K562 (cell line): Measurements from ENCODE around the gene AGAP3. TPM values are rescaled to one million over a fixed set of nuclear protein-coding genes. Genes with fewer than 3 reads are reported as not detected.

Experiments used
- CREB1 ChIP-seq, 2 experiments: sonication (generic) in 1 of 2; formaldehyde crosslinking in 1 of 2; IDR thresholded peaks; 2 replicates each; pipeline versions ENCODE4 v1.6.1 to v1.8.0; 2012 to 2022; ENCODE audit warnings: inconsistent platforms in 1 of 2, mild to moderate bottlenecking in 1 of 2, missing genetic modification reagents in 1 of 2, moderate library complexity in 1 of 2
- EWSR1 ChIP-seq: fragments of 450-650 bp; IDR thresholded peaks from 2 replicates; pipeline ENCODE4 v1.6.1; 2018; ENCODE audit warnings: borderline replicate concordance, mild to moderate bottlenecking, low read depth, moderate library complexity; ENCODE audit not compliant: partially characterized antibody
- GATA2 ChIP-seq: sonication (generic); formaldehyde crosslinking; IDR thresholded peaks from 2 replicates; pipeline ENCODE4 v1.4.0; 2020; ENCODE audit warnings: mild to moderate bottlenecking, missing genetic modification reagents
- KDM4B ChIP-seq, 2 experiments: fragments of 450-650 bp in 1 of 2; sonication (generic) in 1 of 2; IDR thresholded peaks; 2 replicates each; pipeline ENCODE4 v1.6.1; 2016 to 2017; ENCODE audit warnings: borderline replicate concordance in 2 of 2, antibody characterized with exemption in 1 of 2, low read depth in 1 of 2, mild to moderate bottlenecking in 1 of 2
- NR2C2 ChIP-seq, 2 experiments: fragments of 200-800 bp in 1 of 2; sonication (Bioruptor generic) in 1 of 2; sonication (generic) in 1 of 2; formaldehyde crosslinking in 1 of 2; IDR thresholded peaks; 2 replicates each; pipeline versions ENCODE4 v1.6.1 to v1.8.0; 2016 to 2022; ENCODE audit warnings: mild to moderate bottlenecking in 1 of 2, missing compliant biosample characterization in 1 of 2, missing genetic modification characterization in 1 of 2, missing genetic modification reagents in 1 of 2
- PCBP1 ChIP-seq: fragments of 200-400 bp; formaldehyde crosslinking; IDR thresholded peaks from 2 replicates; pipeline ENCODE4 v1.6.1; 2018; ENCODE audit warnings: mild to moderate bottlenecking, low read depth, low read length; ENCODE audit not compliant: poor library complexity, severe bottlenecking
- SIRT6 ChIP-seq: IDR thresholded peaks from one replicate; pipeline ENCODE4 v1.6.1; 2012; ENCODE audit warnings: low read depth, mild to moderate bottlenecking, control low read depth, inconsistent platforms, low read length, moderate library complexity
- TBL1XR1 ChIP-seq, 2 experiments: IDR thresholded peaks; 2 replicates each; pipeline ENCODE4 v1.6.1; 2012; ENCODE audit warnings: improper control_type of control experiment in 2 of 2, low read length in 2 of 2, mild to moderate bottlenecking in 1 of 2
- UBTF ChIP-seq, 2 experiments: IDR thresholded peaks; 2 replicates each; pipeline ENCODE4 v1.6.1; 2012; ENCODE audit warnings: improper control_type of control experiment in 2 of 2, low read depth in 2 of 2, low read length in 2 of 2, borderline replicate concordance in 1 of 2
- ZBTB2 ChIP-seq: fragments of 450-650 bp; IDR thresholded peaks from 2 replicates; pipeline ENCODE4 v1.6.1; 2016; ENCODE audit warnings: antibody characterized with exemption
- ZBTB40 ChIP-seq, 2 experiments: fragments of 450-650 bp in 1 of 2; sonication (generic) in 1 of 2; formaldehyde crosslinking in 1 of 2; IDR thresholded peaks; 2 replicates each; pipeline versions ENCODE4 v1.7.1 to v1.9.0; 2016 to 2022; ENCODE audit warnings: inconsistent platforms in 1 of 2, mild to moderate bottlenecking in 1 of 2, missing genetic modification reagents in 1 of 2
- ZNF23 ChIP-seq: fragments of 250-450 bp; sonication (Bioruptor Pico); IDR thresholded peaks from 2 replicates; pipeline ENCODE4 v1.4.0; 2020; ENCODE audit warnings: mild to moderate bottlenecking
- ZNF253 ChIP-seq: fragments of 250-450 bp; sonication (Bioruptor Pico); conservative IDR thresholded peaks from 2 replicates; pipeline ENCODE4 v1.6.1; 2021; ENCODE audit warnings: mild to moderate bottlenecking
- ZZZ3 ChIP-seq: fragments of 450-650 bp; IDR thresholded peaks from 2 replicates; pipeline ENCODE4 v1.6.1; 2016; ENCODE audit warnings: antibody characterized with exemption, mild to moderate bottlenecking, moderate library complexity
- polyA plus RNA-seq, 8 experiments: library from polyadenylated mRNA; depleted of rRNA in 4 of 8; stranded (reverse) in 5 of 8; unstranded in 3 of 8; fragments of >200 nt; fragmentation: Nextera tagmentation in 2 of 8; fragmentation: Illumina TruSeq in 1 of 8; extraction: Ambion mirVana in 2 of 8; extraction: Trizol in 1 of 8; gene quantifications; 2 replicates each; pipeline versions ENCODE4 v1.2.1 to v1.2.3, GENCODE V29; 2011 to 2014; ENCODE audit warnings: inconsistent platforms in 1 of 8, missing spikeins in 1 of 8
- total RNA-seq, 7 experiments: library from RNA; depleted of rRNA in 6 of 7; stranded (reverse); fragments of >200 nt in 6 of 7; fragmentation: Illumina TruSeq in 2 of 7; extraction: Trizol in 2 of 7; gene quantifications; 2 replicates each; pipeline versions ENCODE4 v1.2.1 to v1.2.3, GENCODE V29; 2011 to 2021; ENCODE audit warnings: low replicate concordance in 1 of 7

Gene AGAP3
- total and polyA plus RNA-seq, 9 of the 15 experiments (the other 6 are each of a cell fraction or from before 2014, with no cell fraction given): 3.4 to 208 (median 62.2) TPM

GRCh38 chr7:151060113-151060415 lies 26.2 kb upstream of the AGAP3 start (continued):
- peak; percentile 33; the same call in 1 of the 2 replicates for TF ChIP-seq ZBTB40 (IDR thresholded peaks at IDR 0.05)
- no peak for TF ChIP-seq ZBTB40 (CRISPR knock-in tag; IDR thresholded peaks at IDR 0.05)
- TF ChIP-seq ZBTB2: peak; percentile 13; the same call in 1 of the 2 replicates
- TF ChIP-seq ZZZ3: no peak
- TF ChIP-seq SIRT6: no peak
- TF ChIP-seq CREB1 (IDR thresholded peaks at IDR 0.05): no peak
- TF ChIP-seq CREB1 (CRISPR knock-in tag; IDR thresholded peaks at IDR 0.05): no peak
- no peak for TF ChIP-seq ZNF253 (CRISPR knock-in tag)
- 0 out of 4 replicates have a peak, but pooled peaks of 1 of the 2 experiments have one; percentile 30 for TF ChIP-seq UBTF (IDR thresholded peaks at IDR 0.05; ENCODE audit: borderline replicate concordance in 1 of 2, low read depth in 2 of 2, low read length in 2 of 2)
- TF ChIP-seq TBL1XR1 (IDR thresholded peaks at IDR 0.05; ENCODE audit: low read length in 2 of 2): 0 out of 4 replicates have a peak, but pooled peaks of 1 of the 2 experiments have one; percentile 48
- no peak for TF ChIP-seq NR2C2 (CRISPR knock-in tag; IDR thresholded peaks at IDR 0.05)
- TF ChIP-seq NR2C2 (tag; IDR thresholded peaks at IDR 0.05): no peak
- no peak for TF ChIP-seq GATA2 (CRISPR knock-in tag)
- no peak for TF ChIP-seq EWSR1
- no peak for TF ChIP-seq KDM4B (IDR thresholded peaks at IDR 0.05; ENCODE audit: borderline replicate concordance in 2 of 2, low read depth in 1 of 2)
- TF ChIP-seq PCBP1: no peak
- no peak for TF ChIP-seq ZNF23
